Measurements from ENCODE around the gene SURF6.

The SURF6 gene

GRCh38 chr9:133375116-133375723, 39.2 kb upstream of the SURF6 start:
- ChIA-PET POLR2A (interaction anchor here (0.6 to 1.3 kb wide), 8 partner anchors 11 to 103 kb away, joined by 3 to 15 read pairs (median 5); partner anchors contain the start of genes CACFD1, MED22, RPL7A and SLC2A6), CTCF (interaction anchor here (0.5 kb wide), 1 partner anchor 214 kb away, joined by 4 read pairs; no protein-coding TSS in a partner anchor)
- peak; percentile 35 for DNase-seq (ENCODE audit: extremely low spot score)
- no peak for TF ChIP-seq SP1 (IDR thresholded peaks at IDR 0.05)
- TF ChIP-seq ZNF384 (IDR thresholded peaks at IDR 0.05), result no peak
- no peak for TF ChIP-seq NFRKB (IDR thresholded peaks at IDR 0.05)
- TF ChIP-seq TARDBP (IDR thresholded peaks at IDR 0.05), result no peak
- no peak for TF ChIP-seq FOXK2 (IDR thresholded peaks at IDR 0.05)
- TF ChIP-seq ELF4 (IDR thresholded peaks at IDR 0.05), result no peak
- no peak for TF ChIP-seq CTBP1 (IDR thresholded peaks at IDR 0.05; ENCODE audit: borderline replicate concordance)
- TF ChIP-seq, protein P1, sequence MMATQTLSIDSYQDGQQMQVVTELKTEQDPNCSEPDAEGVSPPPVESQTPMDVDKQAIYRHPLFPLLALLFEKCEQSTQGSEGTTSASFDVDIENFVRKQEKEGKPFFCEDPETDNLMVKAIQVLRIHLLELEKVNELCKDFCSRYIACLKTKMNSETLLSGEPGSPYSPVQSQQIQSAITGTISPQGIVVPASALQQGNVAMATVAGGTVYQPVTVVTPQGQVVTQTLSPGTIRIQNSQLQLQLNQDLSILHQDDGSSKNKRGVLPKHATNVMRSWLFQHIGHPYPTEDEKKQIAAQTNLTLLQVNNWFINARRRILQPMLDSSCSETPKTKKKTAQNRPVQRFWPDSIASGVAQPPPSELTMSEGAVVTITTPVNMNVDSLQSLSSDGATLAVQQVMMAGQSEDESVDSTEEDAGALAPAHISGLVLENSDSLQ (IDR thresholded peaks at IDR 0.05), result no peak
- no peak for TF ChIP-seq L3MBTL2 (conservative IDR thresholded peaks at IDR 0.05)
- TF ChIP-seq SUZ12 (IDR thresholded peaks at IDR 0.05), result no peak
- TF ChIP-seq HDGF (IDR thresholded peaks at IDR 0.05; ENCODE audit: borderline replicate concordance), result no peak
- TF ChIP-seq FOXA1 (IDR thresholded peaks at IDR 0.05), result no peak
- no peak for TF ChIP-seq BHLHE40 (IDR thresholded peaks at IDR 0.05; ENCODE audit: borderline replicate concordance)
- TF ChIP-seq LEF1 (IDR thresholded peaks at IDR 0.05; ENCODE audit: borderline replicate concordance), result no peak
- no peak for TF ChIP-seq FOXM1 (IDR thresholded peaks at IDR 0.05; ENCODE audit: borderline replicate concordance)
- TF ChIP-seq ARNT (IDR thresholded peaks at IDR 0.05), result no peak

DNA sequence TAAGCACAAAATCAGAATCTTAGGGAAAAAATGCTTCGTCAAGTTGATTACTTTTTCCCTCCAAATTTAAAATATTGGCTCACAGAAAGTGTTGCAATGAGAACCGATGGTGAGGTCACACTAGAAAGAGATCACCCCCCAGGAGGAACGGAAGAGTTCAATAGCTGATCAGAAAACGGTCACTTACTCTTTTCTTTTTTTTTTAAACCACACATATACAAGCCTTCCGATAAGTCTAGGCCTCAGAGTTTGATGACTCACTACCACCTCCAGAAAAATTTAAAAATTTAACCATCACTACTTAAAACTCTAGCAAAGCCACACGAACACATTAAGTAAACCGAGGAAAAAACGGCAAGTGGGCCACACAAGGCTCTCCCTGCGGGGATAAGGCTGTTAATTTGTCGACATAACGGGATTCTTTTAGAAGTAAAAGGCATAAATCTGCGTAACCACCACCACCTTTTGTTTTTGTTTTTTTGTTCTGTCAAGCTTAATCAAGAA, 38.7 kb upstream of the SURF6 start:
- POLR2A ChIA-PET, result interaction anchor here (0.6 to 1.4 kb wide), 10 partner anchors 11 to 104 kb away, joined by 3 to 15 read pairs (median 5); partner anchors contain the start of genes CACFD1, MED22, RPL7A and SLC2A6
- TF ChIP-seq BHLHE40 (IDR thresholded peaks at IDR 0.05; ENCODE audit: borderline replicate concordance), result no peak
- TF ChIP-seq FOXM1 (IDR thresholded peaks at IDR 0.05; ENCODE audit: borderline replicate concordance), result no peak
- no peak for TF ChIP-seq LEF1 (IDR thresholded peaks at IDR 0.05; ENCODE audit: borderline replicate concordance)
- TF ChIP-seq SUZ12 (IDR thresholded peaks at IDR 0.05), result no peak
- no peak for TF ChIP-seq TARDBP (IDR thresholded peaks at IDR 0.05)
- TF ChIP-seq SP1 (IDR thresholded peaks at IDR 0.05), result no peak
- no peak for TF ChIP-seq ELF4 (IDR thresholded peaks at IDR 0.05)
- TF ChIP-seq NFRKB (IDR thresholded peaks at IDR 0.05), result no peak
- no peak for DNase-seq (ENCODE audit: extremely low spot score)
- CTCF ChIA-PET, result interaction anchor here (0.5 kb wide), 1 partner anchor 214 kb away, joined by 4 read pairs; no protein-coding TSS in a partner anchor

DNA sequence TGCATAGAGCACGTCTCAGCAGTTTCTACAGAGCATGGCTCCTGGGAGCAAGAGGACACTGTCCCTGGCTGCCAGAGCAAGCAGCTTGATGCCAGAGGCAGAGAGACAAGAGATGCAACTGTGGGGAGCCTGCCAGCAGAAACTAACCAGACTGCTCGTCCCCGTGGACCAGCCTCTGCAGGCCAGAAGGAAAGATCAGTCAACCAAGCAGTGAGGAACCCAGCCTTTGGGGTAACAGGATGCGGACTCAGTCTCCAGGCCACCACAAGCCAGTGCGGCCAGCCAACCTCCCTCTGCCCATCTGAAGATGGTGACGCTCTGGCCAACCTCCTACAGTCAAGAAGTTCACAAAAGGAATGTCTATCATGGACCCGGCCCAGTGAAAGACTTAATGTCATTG, 36.2 kb upstream of the SURF6 start:
- ChIA-PET POLR2A (interaction anchor here (1.1 to 1.6 kb wide), 3 partner anchors 16 to 254 kb away, joined by 3 to 6 read pairs (median 4); partner anchors contain the start of genes MED22, RPL7A and SURF1), CTCF (interaction anchor here (1.0 kb wide), 1 partner anchor 21 kb away, joined by 3 read pairs; no protein-coding TSS in a partner anchor)
- no peak for DNase-seq (ENCODE audit: extremely low spot score)
- no peak for TF ChIP-seq BHLHE40 (IDR thresholded peaks at IDR 0.05; ENCODE audit: borderline replicate concordance)
- no peak for TF ChIP-seq ZNF384 (IDR thresholded peaks at IDR 0.05)
- TF ChIP-seq ELF4 (IDR thresholded peaks at IDR 0.05), result no peak
- no peak for TF ChIP-seq CTBP1 (IDR thresholded peaks at IDR 0.05; ENCODE audit: borderline replicate concordance)
- TF ChIP-seq SUZ12 (IDR thresholded peaks at IDR 0.05), result no peak
- TF ChIP-seq HDGF (IDR thresholded peaks at IDR 0.05; ENCODE audit: borderline replicate concordance), result no peak
- no peak for TF ChIP-seq ARNT (IDR thresholded peaks at IDR 0.05)
- TF ChIP-seq SP1 (IDR thresholded peaks at IDR 0.05), result no peak
- no peak for TF ChIP-seq FOXA1 (IDR thresholded peaks at IDR 0.05)
- TF ChIP-seq L3MBTL2 (conservative IDR thresholded peaks at IDR 0.05), result no peak
- TF ChIP-seq, protein P1 (IDR thresholded peaks at IDR 0.05), result no peak
- no peak for TF ChIP-seq LEF1 (IDR thresholded peaks at IDR 0.05; ENCODE audit: borderline replicate concordance)
- no peak for TF ChIP-seq FOXM1 (IDR thresholded peaks at IDR 0.05; ENCODE audit: borderline replicate concordance)

- ChIA-PET POLR2A (interaction anchor here (1.1 to 1.7 kb wide), 3 partner anchors 15 to 253 kb away, joined by 3 to 6 read pairs (median 4); partner anchors contain the start of genes MED22, RPL7A and SURF1), CTCF (no interaction called here)
- TF ChIP-seq, protein P1 (IDR thresholded peaks at IDR 0.05), result no peak
- TF ChIP-seq CTBP1 (IDR thresholded peaks at IDR 0.05; ENCODE audit: borderline replicate concordance) (no peak), TARDBP (IDR thresholded peaks at IDR 0.05) (no peak), SUZ12 (IDR thresholded peaks at IDR 0.05) (no peak), BHLHE40 (IDR thresholded peaks at IDR 0.05; ENCODE audit: borderline replicate concordance) (no peak), FOXM1 (IDR thresholded peaks at IDR 0.05; ENCODE audit: borderline replicate concordance) (no peak), ELF4 (IDR thresholded peaks at IDR 0.05) (no peak), FOXA1 (IDR thresholded peaks at IDR 0.05) (no peak), HDGF (IDR thresholded peaks at IDR 0.05; ENCODE audit: borderline replicate concordance) (no peak)
These were observed 35.3 kb upstream of the SURF6 start for GRCh38 chr9:133371261-133371711.

DNA sequence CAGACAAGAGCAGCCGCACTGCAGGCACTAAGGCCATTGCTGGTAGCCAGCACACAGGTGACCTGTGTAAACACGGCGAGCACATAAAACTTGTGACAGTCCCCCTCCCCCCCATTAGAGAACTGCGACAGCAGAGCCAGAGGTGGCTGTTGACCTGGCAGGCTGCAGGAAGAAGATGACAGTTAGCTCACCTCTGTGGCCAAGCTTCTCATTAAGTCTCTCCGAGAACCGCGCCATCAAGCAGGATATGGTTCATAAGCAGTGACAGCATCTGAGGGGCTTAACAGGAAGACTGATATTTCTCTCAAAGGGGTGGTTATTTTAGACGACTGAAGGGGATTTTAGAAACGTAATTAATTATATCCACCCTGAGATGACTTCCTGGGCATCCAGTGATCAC, 34.7 kb upstream of the SURF6 start:
- CTCF ChIA-PET, result no interaction called here
- TF ChIP-seq ARNT (IDR thresholded peaks at IDR 0.05), result no peak
- no peak for TF ChIP-seq FOXM1 (IDR thresholded peaks at IDR 0.05; ENCODE audit: borderline replicate concordance)
- no peak for TF ChIP-seq LEF1 (IDR thresholded peaks at IDR 0.05; ENCODE audit: borderline replicate concordance)
- no peak for TF ChIP-seq SP1 (IDR thresholded peaks at IDR 0.05)
- TF ChIP-seq FOXK2 (IDR thresholded peaks at IDR 0.05), result no peak
- TF ChIP-seq ZNF384 (IDR thresholded peaks at IDR 0.05), result no peak
- no peak for TF ChIP-seq HDGF (IDR thresholded peaks at IDR 0.05; ENCODE audit: borderline replicate concordance)
- no peak for TF ChIP-seq CTBP1 (IDR thresholded peaks at IDR 0.05; ENCODE audit: borderline replicate concordance)
- no peak for TF ChIP-seq NFRKB (IDR thresholded peaks at IDR 0.05)
- no peak for TF ChIP-seq L3MBTL2 (conservative IDR thresholded peaks at IDR 0.05)
- TF ChIP-seq BHLHE40 (IDR thresholded peaks at IDR 0.05; ENCODE audit: borderline replicate concordance), result no peak
- DNase-seq (ENCODE audit: extremely low spot score), result no peak
- POLR2A ChIA-PET, result interaction anchor here (1.7 kb wide), 1 partner anchor 23 kb away, joined by 6 read pairs; the partner anchor contains the start of genes MED22 and RPL7A

More at GRCh38 chr9:133371261-133371711, 35.3 kb upstream of the SURF6 start:
- no peak for DNase-seq (ENCODE audit: extremely low spot score)

All from HEK293T (cell line).